Measurements from ENCODE around the gene UBE2Q1. TPM values are rescaled to one million over a fixed set of nuclear protein-coding genes. Genes with fewer than 3 reads are reported as not detected.

UBE2Q1 gene
- total and polyA plus RNA-seq, 2 donors, result 33.0 to 49.4 TPM

DNA sequence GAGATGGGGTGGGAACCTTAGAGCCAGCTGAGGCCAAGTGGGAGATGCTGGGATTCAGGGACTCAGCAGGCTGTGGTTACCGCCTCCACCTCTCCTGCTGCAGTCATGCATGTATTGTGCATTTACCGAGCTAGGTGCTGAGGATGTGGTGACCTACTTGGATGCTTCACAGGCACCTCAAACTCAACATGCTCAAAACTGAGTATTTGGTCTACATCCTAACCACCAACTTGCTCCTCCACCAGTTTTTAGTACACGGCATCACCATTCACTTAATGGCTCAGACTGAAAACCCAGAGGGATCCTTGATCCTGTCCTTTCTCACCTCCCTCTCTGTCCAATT lies 14.7 kb upstream of the UBE2Q1 start:
- Histone ChIP-seq H3K27ac (ENCODE audit: low read depth in 1 of 2, low read length in 1 of 2) (no peak overlapping the region), H3K9me3 (ENCODE audit: control insufficient read depth in 2 of 2, insufficient read depth in 1 of 2, low read length in 1 of 2) (peaks cover 0 to 4% of the 10 kb centered on the region in 2 donors), H3K27me3 (ENCODE audit: control insufficient read depth in 2 of 2, insufficient read depth in 1 of 2, low read length in 1 of 2) (peaks cover 9 to 18% of the 10 kb centered on the region in 2 donors), H3K36me3 (ENCODE audit: control insufficient read depth in 2 of 2, insufficient read depth in 2 of 2, low read length in 1 of 2) (peaks cover 4 to 9% of the 10 kb centered on the region in 2 donors), H3K4me3 (ENCODE audit: low read length in 2 of 2) (no peak overlapping the region), H3K4me1 (ENCODE audit: control insufficient read depth in 2 of 2, insufficient read depth in 2 of 2, low read length in 2 of 2) (peaks cover under 1 to 1% of the 10 kb centered on the region in 2 donors)
- no peak for DNase-seq (ENCODE audit: low read depth in 6 of 9, low spot score in 9 of 9)
- 90% methylated on average over 3 of the region's 3 CpGs for WGBS

DNA sequence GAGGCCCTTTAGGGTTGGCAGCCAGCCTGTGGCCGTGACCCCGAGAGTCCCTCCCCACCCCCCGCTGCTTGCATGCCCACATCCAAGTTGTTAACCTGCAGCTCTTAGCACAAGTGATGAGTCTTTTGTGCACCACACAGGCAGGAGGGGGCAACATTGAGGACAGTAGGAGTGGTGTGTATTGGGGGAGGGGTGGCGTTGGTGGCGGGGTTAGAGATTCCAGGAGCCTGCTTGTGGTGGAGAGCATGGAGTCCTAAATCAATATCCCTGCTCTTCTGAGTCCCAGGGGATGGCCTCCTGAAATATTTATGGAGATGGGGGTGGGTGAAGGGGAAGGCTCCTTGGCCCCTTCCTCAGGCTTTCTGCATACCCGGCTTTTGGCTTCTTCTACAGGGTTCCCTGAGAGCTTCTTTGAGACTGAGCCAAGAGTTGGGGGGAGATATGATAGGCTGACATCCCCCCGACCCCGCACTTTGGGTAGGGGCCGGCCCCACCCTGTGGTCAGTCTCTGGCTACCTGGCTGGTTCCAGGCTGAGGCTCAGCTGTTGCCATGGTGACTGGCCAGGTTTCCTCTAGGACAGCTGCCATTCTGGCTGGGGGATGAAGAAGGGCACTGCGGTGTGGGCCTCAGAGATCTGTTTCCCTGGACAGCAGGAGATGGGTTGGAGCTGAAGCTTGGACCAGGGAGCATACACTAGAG lies 14.2 kb upstream of the UBE2Q1 start:
- H3K4me1 ChIP-seq (ENCODE audit: control insufficient read depth in 2 of 2, insufficient read depth in 2 of 2, low read length in 2 of 2), result peaks cover 5 to 6% of the 10 kb centered on the region in 2 donors
- H3K9me3 ChIP-seq (ENCODE audit: control insufficient read depth in 2 of 2, insufficient read depth in 1 of 2, low read length in 1 of 2), result peaks cover 0 to 4% of the 10 kb centered on the region in 2 donors
- H3K4me3 ChIP-seq (ENCODE audit: low read length in 2 of 2), result no peak overlapping the region
- no peak overlapping the region for H3K27ac ChIP-seq (ENCODE audit: low read depth in 1 of 2, low read length in 1 of 2)
- WGBS, result 88% methylated on average over 10 of the region's 10 CpGs
- peaks cover 1 to 3% of the 10 kb centered on the region in 2 donors for H3K36me3 ChIP-seq (ENCODE audit: control insufficient read depth in 2 of 2, insufficient read depth in 2 of 2, low read length in 1 of 2)
- DNase-seq (ENCODE audit: low read depth in 6 of 9, low spot score in 9 of 9), result no peak
- H3K27me3 ChIP-seq (ENCODE audit: control insufficient read depth in 2 of 2, insufficient read depth in 1 of 2, low read length in 1 of 2), result peaks cover 15 to 23% of the 10 kb centered on the region in 2 donors

DNA sequence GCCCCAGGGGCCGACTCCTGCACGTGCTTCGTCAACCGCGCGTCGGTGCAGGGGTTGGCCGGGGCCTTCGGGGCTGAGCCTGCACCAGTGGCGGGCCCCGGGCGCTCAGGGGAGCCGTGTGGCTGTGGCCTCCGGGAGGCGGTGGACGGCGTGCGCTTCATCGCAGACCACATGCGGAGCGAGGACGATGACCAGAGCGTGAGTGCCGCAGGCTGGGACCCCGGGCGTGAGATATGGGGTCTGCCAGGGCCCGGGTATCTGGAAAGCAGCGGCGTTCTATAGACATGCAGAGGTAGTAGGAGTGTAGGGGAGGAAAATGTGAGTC lies 13.5 kb upstream of the UBE2Q1 start:
- WGBS, result 97% methylated on average over 29 of the region's 29 CpGs
- peaks cover 7 to 8% of the 10 kb centered on the region in 2 donors for H3K4me1 ChIP-seq (ENCODE audit: control insufficient read depth in 2 of 2, insufficient read depth in 2 of 2, low read length in 2 of 2)
- peaks cover 0 to 4% of the 10 kb centered on the region in 2 donors for H3K9me3 ChIP-seq (ENCODE audit: control insufficient read depth in 2 of 2, insufficient read depth in 1 of 2, low read length in 1 of 2)
- H3K36me3 ChIP-seq (ENCODE audit: control insufficient read depth in 2 of 2, insufficient read depth in 2 of 2, low read length in 1 of 2), result no peaks in the 10 kb centered on the region
- H3K27ac ChIP-seq (ENCODE audit: low read depth in 1 of 2, low read length in 1 of 2), result no peak overlapping the region
- H3K4me3 ChIP-seq (ENCODE audit: low read length in 2 of 2), result no peak overlapping the region
- peaks cover 21 to 30% of the 10 kb centered on the region in 2 donors for H3K27me3 ChIP-seq (ENCODE audit: control insufficient read depth in 2 of 2, insufficient read depth in 1 of 2, low read length in 1 of 2)
- DNase-seq (ENCODE audit: low read depth in 6 of 9, low spot score in 9 of 9), result no peak

- H3K27me3 ChIP-seq (ENCODE audit: control insufficient read depth in 2 of 2, insufficient read depth in 1 of 2, low read length in 1 of 2), result peaks cover 25 to 35% of the 10 kb centered on the region in 2 donors
- no peaks in the 10 kb centered on the region for H3K36me3 ChIP-seq (ENCODE audit: control insufficient read depth in 2 of 2, insufficient read depth in 2 of 2, low read length in 1 of 2)
- peaks cover 0 to 4% of the 10 kb centered on the region in 2 donors for H3K9me3 ChIP-seq (ENCODE audit: control insufficient read depth in 2 of 2, insufficient read depth in 1 of 2, low read length in 1 of 2)
- WGBS, result 97% methylated on average over 59 of the region's 59 CpGs
- H3K27ac ChIP-seq (ENCODE audit: low read depth in 1 of 2, low read length in 1 of 2), result no peak overlapping the region
- no peak for DNase-seq (ENCODE audit: low read depth in 6 of 9, low spot score in 9 of 9)
- H3K4me1 ChIP-seq (ENCODE audit: control insufficient read depth in 2 of 2, insufficient read depth in 2 of 2, low read length in 2 of 2), result peaks cover 7 to 8% of the 10 kb centered on the region in 2 donors
- no peak overlapping the region for H3K4me3 ChIP-seq (ENCODE audit: low read length in 2 of 2)
Measured at GRCh38 chr1:154571244-154571963, 12.9 kb upstream of the UBE2Q1 start.

GRCh38 chr1:154568157-154568815 lies 9.8 kb upstream of the UBE2Q1 start:
- peaks cover 0 to 4% of the 10 kb centered on the region in 2 donors for H3K9me3 ChIP-seq (ENCODE audit: control insufficient read depth in 2 of 2, insufficient read depth in 1 of 2, low read length in 1 of 2)
- peaks cover 25 to 46% of the 10 kb centered on the region in 2 donors for H3K27me3 ChIP-seq (ENCODE audit: control insufficient read depth in 2 of 2, insufficient read depth in 1 of 2, low read length in 1 of 2)
- H3K27ac ChIP-seq (ENCODE audit: low read depth in 1 of 2, low read length in 1 of 2), result no peak overlapping the region
- WGBS, result 40% methylated on average over 17 of the region's 17 CpGs
- H3K4me1 ChIP-seq (ENCODE audit: control insufficient read depth in 2 of 2, insufficient read depth in 2 of 2, low read length in 2 of 2), result peaks cover 7 to 8% of the 10 kb centered on the region in 2 donors
- DNase-seq (ENCODE audit: low read depth in 6 of 9, low spot score in 9 of 9), result no peak
- no peaks in the 10 kb centered on the region for H3K36me3 ChIP-seq (ENCODE audit: control insufficient read depth in 2 of 2, insufficient read depth in 2 of 2, low read length in 1 of 2)
- H3K4me3 ChIP-seq (ENCODE audit: low read length in 2 of 2), result no peak overlapping the region

- DNase-seq (ENCODE audit: low read depth in 6 of 9, low spot score in 9 of 9), result peak in 7 of 9 donors; percentile 32 to 80 (median 63)
Measured at GRCh38 chr1:154567386-154568156, 9.1 kb upstream of the UBE2Q1 start, which contains the start of gene CHRNB2. Gene CHRNB2 (plus strand): TSS chr1:154567778. CDS start chr1:154568045, 267 bp downstream.

GRCh38 chr1:154565876-154566275 lies 7.4 kb upstream of the UBE2Q1 start:
- Histone ChIP-seq H3K27me3 (ENCODE audit: control insufficient read depth in 2 of 2, insufficient read depth in 1 of 2, low read length in 1 of 2) (peaks cover 25 to 46% of the 10 kb centered on the region in 2 donors), H3K4me3 (ENCODE audit: low read length in 2 of 2) (no peak overlapping the region), H3K36me3 (ENCODE audit: control insufficient read depth in 2 of 2, insufficient read depth in 2 of 2, low read length in 1 of 2) (no peaks in the 10 kb centered on the region), H3K9me3 (ENCODE audit: control insufficient read depth in 2 of 2, insufficient read depth in 1 of 2, low read length in 1 of 2) (peaks cover 0 to 4% of the 10 kb centered on the region in 2 donors), H3K27ac (ENCODE audit: low read depth in 1 of 2, low read length in 1 of 2) (no peak overlapping the region), H3K4me1 (ENCODE audit: control insufficient read depth in 2 of 2, insufficient read depth in 2 of 2, low read length in 2 of 2) (peaks cover 7 to 8% of the 10 kb centered on the region in 2 donors)
- no peak for DNase-seq (ENCODE audit: low read depth in 6 of 9, low spot score in 9 of 9)
- WGBS, result 85% methylated on average over 6 of the region's 6 CpGs

More at GRCh38 chr1:154567386-154568156, 9.1 kb upstream of the UBE2Q1 start, which contains the start of gene CHRNB2:
- Histone ChIP-seq H3K27ac (ENCODE audit: low read depth in 1 of 2, low read length in 1 of 2) (no peak within 1 kb of the TSS), H3K4me1 (ENCODE audit: control insufficient read depth in 2 of 2, insufficient read depth in 2 of 2, low read length in 2 of 2) (peaks cover 7 to 8% of the 10 kb centered on the region in 2 donors), H3K4me3 (ENCODE audit: low read length in 2 of 2) (no peak within 1 kb of the TSS), H3K9me3 (ENCODE audit: control insufficient read depth in 2 of 2, insufficient read depth in 1 of 2, low read length in 1 of 2) (peaks cover 0 to 4% of the 10 kb centered on the region in 2 donors), H3K27me3 (ENCODE audit: control insufficient read depth in 2 of 2, insufficient read depth in 1 of 2, low read length in 1 of 2) (peaks cover 25 to 46% of the 10 kb centered on the region in 2 donors), H3K36me3 (ENCODE audit: control insufficient read depth in 2 of 2, insufficient read depth in 2 of 2, low read length in 1 of 2) (no peaks in the 10 kb centered on the region)
- WGBS, result 3% methylated on average over 53 of the region's 53 CpGs

GRCh38 chr1:154559466-154560044 lies 1.1 kb upstream of the UBE2Q1 start:
- H3K4me3 ChIP-seq (ENCODE audit: low read length in 2 of 2), result peak overlapping the region; percentile 78 to 92
- H3K36me3 ChIP-seq (ENCODE audit: control insufficient read depth in 2 of 2, insufficient read depth in 2 of 2, low read length in 1 of 2), result peaks cover 14 to 16% of the 10 kb centered on the region in 2 donors
- peak; percentile 61 to 91 (median 79) for DNase-seq (ENCODE audit: low read depth in 6 of 9, low spot score in 9 of 9)
- peak overlapping the region; percentile 33 to 90 for H3K27ac ChIP-seq (ENCODE audit: low read depth in 1 of 2, low read length in 1 of 2)
- H3K27me3 ChIP-seq (ENCODE audit: control insufficient read depth in 2 of 2, insufficient read depth in 1 of 2, low read length in 1 of 2), result no peaks in the 10 kb centered on the region
- H3K9me3 ChIP-seq (ENCODE audit: control insufficient read depth in 2 of 2, insufficient read depth in 1 of 2, low read length in 1 of 2), result no peaks in the 10 kb centered on the region
- 15% methylated on average over 13 of the region's 13 CpGs for WGBS
- H3K4me1 ChIP-seq (ENCODE audit: control insufficient read depth in 2 of 2, insufficient read depth in 2 of 2, low read length in 2 of 2), result peaks cover 18 to 31% of the 10 kb centered on the region in 2 donors
